NAMALWA (cell line): ENCODE data around the gene RIN3.

ENCODE experiments used
- DNase-seq: peaks from one replicate; pipeline ENCODE4 v3.0.0-alpha.2; 2015; ENCODE audit warnings: low spot score

RIN3 gene

GRCh38 chr14:92484132-92484823, 29.3 kb upstream of the RIN3 start:
- DNase-seq, result no peak

GRCh38 chr14:92486881-92487280, 26.7 kb upstream of the RIN3 start:
- no peak for DNase-seq

DNA sequence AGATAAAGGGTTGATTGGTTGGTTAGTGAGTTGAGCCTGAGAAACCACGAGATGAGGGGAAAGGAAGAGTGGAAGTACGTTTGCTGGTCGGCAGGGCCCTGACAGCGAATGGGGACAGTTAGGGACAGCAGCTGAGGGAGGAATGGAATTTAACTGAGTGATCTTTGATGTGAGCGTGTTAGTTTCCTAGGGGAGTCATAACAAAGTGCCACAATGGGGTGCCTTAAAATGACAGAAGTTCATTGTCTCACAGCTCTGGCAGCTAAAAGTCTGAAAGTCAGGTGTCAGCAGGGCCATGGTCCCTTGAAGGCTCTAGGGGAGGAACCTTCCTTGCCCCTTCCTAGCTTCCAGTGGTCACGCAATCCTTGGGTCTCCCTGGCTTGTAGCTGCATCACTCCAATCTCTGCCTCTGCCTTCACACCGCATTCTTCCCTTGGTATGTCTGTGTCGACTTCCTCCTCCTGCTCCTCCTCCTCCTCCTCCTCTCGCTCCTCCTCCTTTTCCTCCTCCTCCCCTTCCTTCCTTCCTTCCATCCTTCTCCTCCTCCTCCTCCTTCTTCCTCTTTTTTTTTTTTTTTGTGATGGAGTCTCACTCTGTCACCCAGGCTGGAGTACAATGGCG, 26.0 kb upstream of the RIN3 start:
- no peak for DNase-seq

DNA sequence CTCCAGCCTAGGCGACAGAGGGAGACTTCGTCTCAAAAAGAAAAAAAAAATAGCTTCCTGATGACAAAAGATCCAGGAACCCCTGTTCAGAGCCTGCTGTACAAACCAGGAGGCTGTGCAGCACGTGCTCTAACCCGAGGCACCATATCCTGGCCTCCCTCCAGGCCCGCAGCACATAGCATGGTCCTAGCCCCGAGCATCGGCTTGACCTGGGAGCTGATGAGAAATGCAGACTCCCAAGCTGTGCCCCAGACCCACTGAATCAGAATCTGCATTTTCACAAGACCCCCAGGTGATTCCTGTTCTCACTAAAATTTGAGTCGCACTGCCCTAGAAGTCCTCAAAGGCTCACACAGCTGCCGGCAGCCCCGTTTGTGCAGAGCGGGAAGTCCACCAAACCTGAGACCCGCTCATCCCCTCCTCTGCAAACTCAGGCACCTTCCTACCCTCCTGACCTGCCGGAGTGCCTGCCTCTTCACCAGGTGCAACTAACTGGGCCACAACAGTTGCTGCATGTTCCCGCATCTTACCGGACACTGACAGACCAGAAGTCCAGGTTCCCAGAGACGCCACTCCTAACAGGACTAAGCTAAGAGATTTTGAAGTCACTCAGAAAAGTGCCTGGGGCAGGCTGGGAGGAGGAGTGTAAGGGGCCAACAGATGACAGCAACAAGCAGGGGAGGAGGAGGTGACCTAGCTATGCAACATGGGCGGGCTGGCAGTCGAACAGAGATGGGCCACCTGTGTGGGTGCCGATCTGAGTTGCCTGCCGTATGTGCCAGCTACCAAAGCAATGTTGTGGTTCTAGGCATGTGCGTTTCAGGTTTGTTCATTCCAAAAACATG, 24.0 kb upstream of the RIN3 start:
- DNase-seq, result no peak

DNA sequence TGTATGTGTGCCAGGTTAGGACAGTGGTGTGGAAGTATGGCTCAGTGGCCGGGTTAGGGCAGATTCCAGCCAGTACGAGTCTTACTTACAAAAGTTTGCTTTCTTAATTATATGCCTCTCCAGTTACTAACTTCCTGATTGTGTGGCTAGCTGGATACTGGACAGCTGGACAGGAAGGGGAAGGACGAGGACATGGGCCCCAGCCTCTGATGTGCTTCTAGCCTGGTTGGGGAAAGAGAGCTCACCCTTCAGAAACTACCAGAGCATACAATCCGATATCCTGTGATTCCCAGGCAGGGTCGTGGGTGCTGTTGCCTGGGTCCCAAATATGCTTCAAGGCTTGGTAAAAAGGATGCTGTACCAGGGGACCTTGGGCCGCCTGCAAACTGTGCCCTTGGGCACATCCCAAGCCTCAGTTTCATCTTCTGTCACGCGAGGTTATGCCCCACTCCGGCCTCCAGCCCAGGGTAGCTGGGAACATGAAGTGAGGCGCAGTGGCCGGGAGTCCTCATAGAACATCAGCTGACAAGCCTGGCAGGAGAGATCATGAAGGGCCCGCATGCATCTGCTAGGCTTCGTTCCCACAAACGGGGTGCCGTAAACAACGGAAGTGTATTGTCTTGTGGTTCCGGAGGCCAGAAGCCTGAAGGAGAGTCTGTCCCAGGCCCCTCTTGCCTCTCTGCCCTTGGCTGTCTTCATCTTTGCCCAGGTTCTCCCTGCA, 23.2 kb upstream of the RIN3 start:
- DNase-seq, result no peak

DNA sequence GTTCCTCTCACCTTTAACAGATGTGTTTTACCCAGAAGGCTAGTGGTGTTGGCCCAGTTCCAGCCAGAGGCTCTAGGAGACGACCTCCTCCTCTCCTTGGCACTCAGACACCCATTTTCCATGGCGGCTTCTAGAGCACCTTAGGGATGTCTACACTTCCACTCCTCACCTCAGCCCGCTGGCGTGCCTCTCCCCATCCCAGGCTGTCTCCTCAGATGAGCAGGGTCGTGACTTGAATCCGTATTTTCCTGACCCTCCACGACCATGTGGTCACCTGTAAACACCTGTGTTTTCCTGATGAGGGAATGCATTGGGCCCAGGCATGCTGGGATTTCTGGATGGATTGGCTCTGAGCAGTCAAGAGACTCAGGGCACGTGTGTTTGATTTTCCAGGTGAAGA, 21.8 kb upstream of the RIN3 start:
- no peak for DNase-seq

DNA sequence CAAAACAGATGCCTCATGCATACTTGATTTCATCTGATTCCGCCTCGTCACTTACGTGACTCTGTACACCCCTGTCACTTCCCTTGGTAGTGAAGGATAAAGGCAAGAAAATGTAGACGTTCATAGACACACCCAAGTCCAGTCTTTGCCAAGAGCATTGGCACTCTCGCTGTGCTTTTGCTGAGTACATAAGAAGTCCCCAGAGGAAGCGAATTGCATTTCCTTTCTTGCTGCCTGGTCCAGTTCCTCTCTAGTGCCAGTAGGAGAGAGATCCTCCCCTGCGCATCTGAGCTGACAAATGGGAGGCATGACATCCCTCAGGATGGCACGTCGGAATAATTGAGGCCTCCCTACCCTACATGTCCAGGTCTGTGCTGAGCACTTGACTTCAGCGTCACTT, 21.3 kb upstream of the RIN3 start:
- no peak for DNase-seq

DNA sequence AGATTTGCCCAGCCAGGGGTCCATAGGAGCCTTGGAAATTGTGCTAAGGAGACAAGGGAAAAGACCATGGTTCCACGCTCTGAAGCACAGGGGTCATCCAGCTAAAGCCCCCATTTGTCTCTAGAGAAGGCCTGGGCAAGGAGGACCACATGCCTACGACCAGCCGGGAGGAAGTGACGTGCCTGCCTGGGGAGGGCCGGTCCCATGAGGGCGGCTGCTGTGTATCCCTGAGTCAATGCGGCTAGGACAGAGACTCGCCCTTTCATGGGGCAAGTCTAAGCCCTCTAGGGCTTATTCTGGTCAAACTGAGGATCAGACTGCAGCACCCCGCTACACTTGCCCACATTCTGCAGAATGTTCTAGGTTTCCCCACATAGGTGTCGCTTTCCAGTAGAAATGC, 20.6 kb upstream of the RIN3 start:
- DNase-seq, result no peak

- DNase-seq, result no peak
These were observed 20.1 kb upstream of the RIN3 start for GRCh38 chr14:92493492-92493891.

- no peak for DNase-seq
These were observed 19.1 kb upstream of the RIN3 start for GRCh38 chr14:92494512-92494911.

- DNase-seq, result no peak
These were observed 18.6 kb upstream of the RIN3 start for GRCh38 chr14:92495027-92495426.

DNA sequence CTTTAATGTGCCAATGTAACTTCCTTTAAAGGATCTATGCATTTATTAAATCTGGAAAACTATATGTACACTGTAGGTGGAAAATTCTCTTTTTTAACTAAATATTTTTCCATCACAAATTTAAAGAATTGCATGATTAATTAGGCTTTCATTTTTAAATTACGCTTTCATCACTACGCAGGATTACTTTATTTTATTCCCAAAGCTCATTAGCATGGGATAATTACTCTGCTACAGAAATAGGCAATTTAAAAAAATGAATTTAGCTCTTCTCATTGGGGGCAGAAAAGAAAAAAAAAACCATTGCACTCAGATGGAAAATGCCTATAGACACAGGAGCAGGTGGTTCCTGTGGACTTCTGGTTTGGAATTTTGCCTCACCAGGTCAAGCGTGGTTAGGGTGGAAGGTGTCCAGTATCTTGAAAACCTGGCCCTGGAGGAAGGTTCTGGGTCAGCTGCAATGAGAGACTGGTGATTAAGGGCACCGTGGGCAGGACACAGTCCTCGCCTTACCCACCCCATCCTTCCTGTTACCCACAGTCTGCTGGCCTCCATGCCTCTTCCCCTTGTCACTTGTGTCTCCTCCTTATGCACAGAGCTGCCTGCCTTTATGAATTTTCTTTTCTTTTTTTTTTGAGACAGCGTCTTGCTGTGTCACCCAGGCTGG, 17.3 kb upstream of the RIN3 start:
- DNase-seq, result no peak

- DNase-seq, result no peak
These were observed 16.2 kb upstream of the RIN3 start for GRCh38 chr14:92497391-92497790.

DNA sequence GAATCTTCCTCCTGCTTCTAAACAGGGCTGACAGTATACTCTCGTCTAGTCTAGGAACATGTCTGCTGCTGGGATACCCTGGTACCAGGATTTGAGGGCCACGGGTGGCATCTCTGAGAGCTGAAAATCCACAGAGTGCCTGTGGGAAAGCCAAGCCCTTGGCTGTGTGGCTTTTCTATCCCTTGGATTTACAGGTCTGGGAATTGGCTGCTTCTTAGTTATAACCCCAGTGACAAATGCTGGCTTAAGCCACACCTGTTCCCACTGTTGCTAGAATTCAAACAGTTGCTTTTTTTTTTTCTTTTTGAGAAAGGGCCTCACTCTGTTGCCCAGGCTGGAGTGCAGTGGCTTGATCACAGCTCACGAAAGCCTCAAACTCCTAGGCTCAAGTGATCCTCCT, 14.3 kb upstream of the RIN3 start:
- DNase-seq, result no peak

- no peak for DNase-seq
These were observed 13.1 kb upstream of the RIN3 start for GRCh38 chr14:92500491-92500941.

DNA sequence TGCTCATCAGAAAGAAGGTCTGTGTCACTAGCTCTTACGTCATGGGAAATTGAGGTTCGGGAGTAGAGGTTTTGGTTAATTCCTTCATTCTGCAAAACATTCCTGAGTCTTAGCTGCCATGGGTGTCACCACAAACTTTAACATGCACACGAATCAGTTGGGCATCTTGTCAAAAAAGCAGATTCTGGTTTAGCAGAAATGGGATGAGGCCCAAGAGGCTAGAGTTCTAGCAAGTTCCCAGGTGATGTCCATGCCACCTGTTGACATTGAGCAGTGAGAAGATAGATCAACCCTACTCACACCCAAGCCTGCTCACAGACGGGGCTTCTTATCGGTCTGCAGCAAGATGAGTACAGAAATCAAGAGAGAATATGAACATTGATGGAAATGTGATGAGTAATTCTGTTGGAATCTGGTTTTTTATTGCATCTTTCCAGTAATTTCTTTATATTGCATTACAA, 11.7 kb upstream of the RIN3 start:
- no peak for DNase-seq

DNA sequence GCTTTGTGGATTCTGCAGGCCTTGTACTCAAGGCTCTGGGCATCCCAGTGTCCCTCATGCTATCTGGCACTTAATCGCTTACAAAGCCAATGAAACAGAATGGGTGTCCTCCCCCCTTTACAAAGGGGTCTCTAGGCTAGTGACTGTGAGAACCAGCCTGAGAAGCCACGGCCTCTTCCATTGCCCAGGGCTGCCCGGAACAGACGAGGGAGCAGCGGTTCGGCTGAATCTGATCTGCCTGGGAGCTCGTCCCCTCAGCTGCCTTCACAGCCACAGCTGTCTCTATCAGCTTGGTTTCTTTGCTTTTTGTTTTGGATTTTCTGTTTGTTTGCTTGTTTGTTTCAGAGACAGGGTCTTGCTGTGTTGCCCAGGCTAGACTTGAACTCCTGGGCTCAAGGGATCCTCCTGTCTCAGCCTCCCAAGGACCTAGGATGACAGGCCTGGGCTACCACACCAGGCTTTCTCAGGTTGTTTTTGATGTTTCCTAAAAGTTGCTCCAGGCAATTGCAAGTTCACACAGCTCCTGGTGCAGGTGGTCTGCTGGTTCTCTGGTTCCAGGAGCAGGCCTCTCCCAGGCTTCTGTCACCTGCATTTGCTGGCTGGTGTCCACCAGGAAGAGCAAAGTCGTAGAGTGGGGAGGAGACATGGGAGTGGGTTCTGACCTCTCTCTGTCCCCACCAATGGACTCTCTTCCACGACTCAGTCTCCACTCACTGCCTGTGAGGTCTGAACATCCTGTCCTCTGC, 10.9 kb upstream of the RIN3 start:
- DNase-seq, result no peak

DNA sequence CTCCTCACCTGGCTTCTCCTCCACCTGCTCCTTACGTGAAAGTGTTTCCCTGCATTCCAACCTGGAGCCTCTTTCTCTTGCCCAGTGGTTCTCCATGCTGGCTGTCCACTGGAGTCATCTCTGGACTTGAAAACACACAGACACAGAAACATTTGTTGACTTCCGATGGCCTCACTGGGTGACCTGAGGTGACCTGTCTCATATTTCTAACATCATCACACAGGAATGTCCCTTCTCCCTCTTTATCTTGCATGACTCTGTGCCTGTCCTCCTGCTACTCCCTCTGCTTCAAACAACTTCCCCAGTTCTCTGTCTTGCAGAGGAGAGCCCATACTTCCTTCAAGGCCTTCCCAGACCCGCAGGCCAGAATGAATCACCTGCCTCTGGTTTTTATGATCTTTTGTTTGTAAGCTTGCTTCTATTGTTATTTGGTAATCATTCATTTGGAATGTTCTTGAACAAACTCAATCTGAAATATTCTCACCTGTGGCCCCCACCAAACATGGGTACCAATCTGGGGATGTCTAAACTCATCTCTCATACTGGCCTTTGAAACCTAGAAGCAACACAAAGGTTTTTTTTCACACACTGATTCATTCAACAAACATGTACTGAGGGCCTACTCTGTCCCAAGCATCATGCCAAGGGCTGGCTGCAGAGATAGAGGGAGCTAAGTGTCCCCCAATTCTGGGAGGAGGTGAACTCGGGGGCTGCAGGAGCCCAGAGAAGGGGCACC, 9.7 kb upstream of the RIN3 start:
- no peak for DNase-seq

GRCh38 chr14:92505826-92506225, 7.8 kb upstream of the RIN3 start:
- no peak for DNase-seq

- no peak for DNase-seq
These were observed 7.3 kb upstream of the RIN3 start for GRCh38 chr14:92506231-92506630.
